ENCODE data around the gene SLITRK2.

GRCh38 chrX:145823132-145823531, 5.5 kb downstream of the SLITRK2 start:
- TF ChIP-seq CTCF (IDR thresholded peaks at IDR 0.05) = no peak
- no peak for TF ChIP-seq POLR2A (IDR thresholded peaks at IDR 0.05)
